HL-60 (cell line): ENCODE measurements around the gene DYRK2.

Experiments
- CTCF ChIP-seq: IDR thresholded peaks from one replicate; pipeline ENCODE4 v1.5.1; 2011; ENCODE audit warnings: low read length, control low read depth, inconsistent platforms; ENCODE audit not compliant: insufficient read depth
- POLR2AphosphoS5 ChIP-seq: IDR thresholded peaks from 2 replicates; pipeline ENCODE4 v1.6.1; 2012; ENCODE audit warnings: low read depth
- REST ChIP-seq: IDR thresholded peaks from 2 replicates; pipeline ENCODE4 v1.6.1; 2012; ENCODE audit warnings: low read depth; ENCODE audit not compliant: insufficient replicate concordance

DNA sequence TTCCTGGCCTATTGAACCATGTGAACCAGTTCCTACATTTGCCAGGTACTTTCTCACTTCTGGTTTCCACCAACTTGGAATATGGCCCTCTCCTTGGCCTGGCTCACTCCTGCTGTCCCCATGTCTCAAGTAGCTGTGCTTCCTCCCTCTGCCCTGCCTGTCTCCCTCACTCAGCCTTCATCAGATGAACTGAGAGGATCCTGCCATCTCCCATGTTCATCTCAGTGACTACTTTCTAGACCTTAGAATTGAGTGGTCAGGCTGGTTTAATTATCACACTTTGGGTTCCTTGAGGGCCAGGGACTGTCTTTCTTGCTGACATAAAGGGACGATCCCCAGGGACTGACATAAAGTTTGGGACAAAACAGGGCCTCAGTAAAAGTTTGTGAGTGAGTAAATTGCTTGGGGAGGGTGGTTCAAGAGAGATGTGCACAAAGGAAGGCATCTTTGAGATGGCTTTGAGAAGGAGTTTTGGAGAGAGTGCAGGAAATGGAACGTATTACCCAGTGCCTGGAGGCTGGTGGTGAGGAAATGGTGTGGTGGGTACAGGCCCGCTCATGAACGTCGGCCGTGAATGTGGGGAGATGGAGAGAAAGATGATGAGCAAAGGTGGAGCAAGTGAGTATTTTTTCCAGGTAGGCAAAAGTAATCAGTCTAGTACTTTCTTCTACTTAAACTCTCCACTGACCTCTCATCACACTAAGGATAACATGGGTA is 20.8 kb downstream of the DYRK2 start:
- TF ChIP-seq CTCF (no peak), POLR2AphosphoS5 (no peak), REST (no peak)
